Measurements from ENCODE around the gene PACS1. TPM values are rescaled to one million over a fixed set of nuclear protein-coding genes. Genes with fewer than 3 reads are reported as not detected.

Gene PACS1
- total RNA-seq, 4 donors from 2014 or later: 17.9 to 37.6 (median 25.4) TPM

DNA sequence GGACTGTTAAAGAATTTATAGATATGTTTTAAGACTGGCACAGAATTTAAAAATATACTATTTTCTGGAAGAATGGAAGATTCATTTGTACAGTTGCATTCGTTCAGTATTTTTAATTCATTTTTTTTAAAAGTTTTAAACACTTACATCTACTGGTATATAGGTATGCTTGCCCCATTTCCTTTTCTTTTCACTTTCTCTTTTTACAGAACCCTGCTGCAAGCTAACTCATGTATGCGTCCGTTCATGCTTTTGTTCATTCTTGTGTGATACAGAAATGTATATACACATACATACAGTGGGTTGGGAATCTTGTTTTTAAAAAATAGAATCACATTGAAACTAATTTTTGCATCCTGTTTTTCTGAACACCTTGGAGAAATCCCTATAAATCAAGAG is 31.0 kb downstream of the PACS1 start:
- no peaks in the 10 kb centered on the region for H3K9me3 ChIP-seq
- intact Hi-C loops (cut with DNase I): no loop called here
- H3K36me3 ChIP-seq: peaks cover 0 to 2% (median 0%) of the 10 kb centered on the region in 3 donors
- H3K4me1 ChIP-seq: peaks cover 0 to 20% (median 15%) of the 10 kb centered on the region in 3 donors
- no peaks in the 10 kb centered on the region for H3K27me3 ChIP-seq
- TF ChIP-seq, protein P1, sequence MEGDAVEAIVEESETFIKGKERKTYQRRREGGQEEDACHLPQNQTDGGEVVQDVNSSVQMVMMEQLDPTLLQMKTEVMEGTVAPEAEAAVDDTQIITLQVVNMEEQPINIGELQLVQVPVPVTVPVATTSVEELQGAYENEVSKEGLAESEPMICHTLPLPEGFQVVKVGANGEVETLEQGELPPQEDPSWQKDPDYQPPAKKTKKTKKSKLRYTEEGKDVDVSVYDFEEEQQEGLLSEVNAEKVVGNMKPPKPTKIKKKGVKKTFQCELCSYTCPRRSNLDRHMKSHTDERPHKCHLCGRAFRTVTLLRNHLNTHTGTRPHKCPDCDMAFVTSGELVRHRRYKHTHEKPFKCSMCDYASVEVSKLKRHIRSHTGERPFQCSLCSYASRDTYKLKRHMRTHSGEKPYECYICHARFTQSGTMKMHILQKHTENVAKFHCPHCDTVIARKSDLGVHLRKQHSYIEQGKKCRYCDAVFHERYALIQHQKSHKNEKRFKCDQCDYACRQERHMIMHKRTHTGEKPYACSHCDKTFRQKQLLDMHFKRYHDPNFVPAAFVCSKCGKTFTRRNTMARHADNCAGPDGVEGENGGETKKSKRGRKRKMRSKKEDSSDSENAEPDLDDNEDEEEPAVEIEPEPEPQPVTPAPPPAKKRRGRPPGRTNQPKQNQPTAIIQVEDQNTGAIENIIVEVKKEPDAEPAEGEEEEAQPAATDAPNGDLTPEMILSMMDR (IDR thresholded peaks at IDR 0.05): no peak
- no peak for TF ChIP-seq POLR2A (IDR thresholded peaks at IDR 0.05)
- H3K27ac ChIP-seq: peak overlapping the region in 2 of 4 donors; percentile 30 to 37
- no peak for DNase-seq
- WGBS, 2 donors: 46 to 47% methylated on average over 3 of the region's 3 CpGs
- H3K4me3 ChIP-seq: peak overlapping the region in 1 of 4 donors; percentile 47

DNA sequence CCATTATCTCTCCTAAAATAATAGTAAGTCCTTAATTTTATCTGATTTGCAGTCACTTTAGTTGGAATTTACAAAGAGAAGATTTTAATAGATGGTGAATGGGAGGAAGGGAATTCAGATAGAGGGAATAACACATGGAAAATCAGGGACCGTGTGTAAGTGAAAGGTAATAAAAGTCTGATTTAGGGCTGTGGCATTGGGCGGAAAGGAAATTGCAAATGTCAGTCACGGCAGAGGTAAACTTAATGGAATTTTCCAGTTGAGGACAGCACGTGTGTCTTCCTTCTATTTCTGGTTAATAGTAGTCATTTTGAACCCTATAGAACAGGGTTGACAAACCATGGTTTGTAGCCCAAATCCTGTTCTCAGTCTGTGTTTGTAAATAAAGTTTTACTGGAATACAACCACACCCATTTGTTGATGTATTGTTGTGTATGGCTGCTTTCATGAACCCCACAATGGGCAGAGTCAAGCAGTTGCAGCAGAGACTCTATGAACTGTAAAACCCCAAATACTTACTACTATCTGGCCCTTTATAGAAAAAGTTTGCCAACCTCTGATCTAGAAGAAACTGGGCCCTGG is 34.1 kb downstream of the PACS1 start:
- no peak overlapping the region for H3K27ac ChIP-seq
- no peak overlapping the region for H3K4me3 ChIP-seq
- intact Hi-C loops (cut with DNase I): no loop called here
- TF ChIP-seq POLR2A (IDR thresholded peaks at IDR 0.05): no peak
- TF ChIP-seq, protein P1 (IDR thresholded peaks at IDR 0.05): no peak
- no peaks in the 10 kb centered on the region for H3K9me3 ChIP-seq
- 81 to 86% methylated on average over 4 of the region's 4 CpGs for WGBS, 2 donors
- peaks cover 0 to 6% (median 0%) of the 10 kb centered on the region in 3 donors for H3K36me3 ChIP-seq
- H3K4me1 ChIP-seq: peaks cover 0 to 38% (median 15%) of the 10 kb centered on the region in 3 donors
- no peak for DNase-seq
- no peaks in the 10 kb centered on the region for H3K27me3 ChIP-seq

DNA sequence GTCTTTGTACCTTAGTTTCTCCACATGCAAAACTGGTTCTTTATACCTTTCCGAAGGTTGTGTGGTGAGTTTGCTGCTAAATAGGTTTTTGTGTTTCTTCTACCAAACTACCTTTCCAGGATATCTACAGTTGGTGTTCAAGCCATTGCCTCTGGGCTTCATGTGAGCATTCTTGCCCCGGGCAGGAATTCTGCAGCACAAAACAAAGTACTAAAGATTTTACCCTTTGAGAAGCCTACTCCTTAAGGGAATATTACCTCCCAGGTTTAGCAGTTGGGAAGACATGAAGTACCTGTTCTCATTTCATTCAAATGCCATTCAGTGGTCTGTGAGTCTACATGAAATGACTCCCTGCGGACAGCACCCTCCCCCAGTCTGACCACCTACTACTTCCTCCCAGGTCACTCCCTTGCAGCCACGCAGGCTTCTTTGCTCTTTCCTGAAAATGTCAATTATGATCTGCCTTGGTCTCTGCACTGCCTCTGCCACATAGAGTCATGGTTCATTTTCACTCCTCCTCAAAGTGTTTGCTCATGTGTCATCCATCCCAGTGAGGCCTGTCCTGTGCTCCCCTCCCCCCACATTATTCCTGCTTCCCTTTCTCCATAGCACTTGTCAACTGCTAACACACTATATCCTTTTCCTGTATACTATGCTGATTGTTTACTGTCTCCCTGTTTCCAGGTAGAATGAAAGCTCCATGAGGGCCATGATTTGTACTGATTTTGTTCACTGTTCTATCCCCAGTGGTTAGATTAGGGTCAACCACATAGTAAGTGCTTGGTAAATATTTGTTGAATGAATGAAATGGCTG is 36.9 kb downstream of the PACS1 start:
- Histone ChIP-seq H3K4me1 (peaks cover 5 to 35% (median 6%) of the 10 kb centered on the region in 3 donors), H3K9me3 (no peaks in the 10 kb centered on the region), H3K4me3 (no peak overlapping the region), H3K27me3 (no peaks in the 10 kb centered on the region), H3K27ac (no peak overlapping the region), H3K36me3 (peaks cover 0 to 6% (median 0%) of the 10 kb centered on the region in 3 donors)
- 68 to 78% methylated on average over 4 of the region's 4 CpGs for WGBS, 2 donors
- TF ChIP-seq, protein P1 (IDR thresholded peaks at IDR 0.05): no peak
- no peak for TF ChIP-seq POLR2A (IDR thresholded peaks at IDR 0.05)
- intact Hi-C loops (cut with DNase I): no loop called here
- DNase-seq: no peak

DNA sequence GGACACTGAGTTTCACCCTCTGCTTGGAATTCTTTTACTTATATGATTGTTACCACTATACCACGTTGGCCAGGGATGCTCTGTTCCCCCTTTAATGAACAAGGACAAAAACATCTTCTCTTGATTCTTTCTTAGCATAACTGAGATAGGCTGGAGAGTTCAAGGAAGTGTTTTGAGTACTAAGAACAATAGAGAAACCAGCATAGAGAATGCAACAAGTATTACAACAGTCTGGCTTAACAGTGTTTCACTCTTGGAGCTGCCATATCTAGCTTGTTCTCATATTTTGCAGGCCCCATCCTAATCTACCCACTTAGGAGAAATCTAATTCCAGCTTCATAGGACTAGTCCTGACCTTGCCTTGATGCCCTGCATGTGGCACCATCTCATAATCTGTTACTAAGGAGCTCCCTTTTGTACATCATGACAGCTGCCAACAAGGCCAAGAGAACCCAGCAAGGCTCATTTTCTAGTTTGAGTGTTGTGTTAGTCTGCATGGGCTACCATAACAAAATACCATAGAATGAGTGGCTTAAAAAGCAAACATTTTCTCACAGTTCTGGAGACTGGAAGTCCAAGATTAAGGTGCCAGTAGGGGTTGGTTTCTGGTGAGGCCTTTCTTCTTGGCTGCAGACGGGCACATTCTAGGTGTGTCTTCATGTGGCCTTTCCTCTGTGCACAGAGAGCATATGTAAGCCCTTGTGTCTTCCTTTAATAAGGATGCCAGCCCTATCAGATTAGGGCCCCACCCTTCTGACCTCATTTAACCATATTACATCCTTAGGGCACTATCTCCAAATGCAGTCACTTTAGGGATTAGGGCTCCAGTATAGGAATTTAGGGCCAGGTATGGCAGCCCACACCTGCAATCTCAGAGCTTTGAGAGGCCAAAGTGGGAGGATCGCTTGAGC is 37.8 kb downstream of the PACS1 start:
- H3K36me3 ChIP-seq: peaks cover 0 to 6% (median 0%) of the 10 kb centered on the region in 3 donors
- TF ChIP-seq, protein P1 (IDR thresholded peaks at IDR 0.05): no peak
- TF ChIP-seq POLR2A (IDR thresholded peaks at IDR 0.05): no peak
- peaks cover 12 to 44% (median 15%) of the 10 kb centered on the region in 3 donors for H3K4me1 ChIP-seq

More for the DNA sequence above, 37.8 kb downstream of the PACS1 start:
- no peaks in the 10 kb centered on the region for H3K27me3 ChIP-seq
- H3K9me3 ChIP-seq: no peaks in the 10 kb centered on the region
- no peak overlapping the region for H3K27ac ChIP-seq
- no peak for DNase-seq
- intact Hi-C loops (cut with DNase I): no loop called here
- 65 to 79% methylated on average over 2 to 3 of the region's 3 CpGs for WGBS, 2 donors
- H3K4me3 ChIP-seq: no peak overlapping the region
